ENCODE data around the gene FAS. TPM values are rescaled to one million over a fixed set of nuclear protein-coding genes. Genes with fewer than 3 reads are reported as not detected.
"Not testable (repeated sequence)": the region's sequence is repeated elsewhere in the genome, so short reads cannot be mapped to it uniquely, and the experiment has no call there.

FAS gene
- total RNA-seq, 1 donor, result 53.3 TPM

- Histone ChIP-seq H3K9me3 (ENCODE audit: low read depth, low read length) (no peaks in the 10 kb centered on the region), H3K27me3 (ENCODE audit: insufficient read depth, low read length) (no peaks in the 10 kb centered on the region), H3K4me3 (ENCODE audit: low read length) (no peak overlapping the region), H3K4me1 (ENCODE audit: insufficient read depth, low read length) (peaks cover 39% of the 10 kb centered on the region)
Observed at GRCh38 chr10:88995156-88995876, 4.7 kb downstream of the FAS start.

GRCh38 chr10:88996927-88997326 lies 6.3 kb downstream of the FAS start:
- no peaks in the 10 kb centered on the region for H3K9me3 ChIP-seq (ENCODE audit: low read depth, low read length)
- no peaks in the 10 kb centered on the region for H3K27me3 ChIP-seq (ENCODE audit: insufficient read depth, low read length)
- H3K4me1 ChIP-seq (ENCODE audit: insufficient read depth, low read length), result peaks cover 51% of the 10 kb centered on the region
- H3K4me3 ChIP-seq (ENCODE audit: low read length), result no peak overlapping the region

- H3K9me3 ChIP-seq (ENCODE audit: low read depth, low read length), result no peaks in the 10 kb centered on the region
- no peaks in the 10 kb centered on the region for H3K27me3 ChIP-seq (ENCODE audit: insufficient read depth, low read length)
- no peak overlapping the region for H3K4me3 ChIP-seq (ENCODE audit: low read length)
- peaks cover 36% of the 10 kb centered on the region for H3K4me1 ChIP-seq (ENCODE audit: insufficient read depth, low read length)
Observed at GRCh38 chr10:88999625-89000024, 9.0 kb downstream of the FAS start.

DNA sequence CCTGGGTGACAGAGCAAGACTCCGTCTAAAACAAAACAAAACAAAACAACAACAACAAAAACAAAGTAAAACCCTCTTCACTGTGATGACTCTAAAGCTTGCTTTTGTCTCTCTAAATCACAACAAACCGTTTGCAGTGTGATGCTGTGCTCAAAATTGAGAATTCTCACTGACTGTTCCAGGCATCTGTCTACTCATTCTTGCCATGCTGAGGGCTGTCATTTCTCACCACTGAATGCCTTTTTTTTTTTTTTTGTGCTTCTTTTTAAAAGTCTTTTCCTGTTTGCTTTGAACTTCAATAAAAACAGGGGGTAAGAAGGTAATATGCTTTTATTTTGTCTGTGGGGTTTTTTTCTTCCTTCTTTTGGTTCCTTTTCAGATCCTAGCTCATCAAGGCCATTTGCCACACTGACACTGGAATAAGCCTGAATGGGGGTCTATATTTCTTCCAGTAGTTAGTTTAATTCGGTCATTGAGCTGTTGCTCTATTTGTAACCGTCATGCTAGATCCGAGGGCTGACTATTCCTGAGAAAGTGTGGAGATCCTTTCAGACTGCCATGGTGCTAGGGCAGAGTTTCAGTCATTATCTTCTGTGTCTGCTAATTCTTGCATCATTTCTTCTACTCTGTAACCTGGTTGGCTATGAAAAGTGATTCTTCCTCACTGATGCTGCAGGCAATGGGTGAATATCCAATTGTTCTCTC lies 10.6 kb downstream of the FAS start:
- H3K4me3 ChIP-seq (ENCODE audit: low read length), result no peak overlapping the region
- no peaks in the 10 kb centered on the region for H3K27me3 ChIP-seq (ENCODE audit: insufficient read depth, low read length)
- no peaks in the 10 kb centered on the region for H3K9me3 ChIP-seq (ENCODE audit: low read depth, low read length)
- H3K4me1 ChIP-seq (ENCODE audit: insufficient read depth, low read length), result peaks cover 28% of the 10 kb centered on the region

DNA sequence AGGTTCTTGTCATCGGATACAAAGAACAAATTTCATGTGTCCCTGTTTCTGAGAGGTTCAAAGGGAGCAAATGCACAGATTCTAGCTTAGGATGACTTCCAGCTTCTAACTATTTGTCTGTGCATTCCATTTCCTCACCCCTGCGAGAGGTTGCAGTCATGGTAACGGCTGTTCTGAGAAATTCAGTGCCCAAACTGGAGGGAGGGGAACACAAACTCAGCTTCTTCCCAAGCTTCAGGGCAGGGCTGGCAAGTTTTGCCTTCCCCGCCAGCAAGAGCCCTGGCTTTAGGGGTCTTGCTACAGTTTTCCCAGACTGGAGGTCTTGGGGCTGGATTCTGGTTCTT lies 11.1 kb downstream of the FAS start:
- no peak overlapping the region for H3K4me3 ChIP-seq (ENCODE audit: low read length)
- H3K4me1 ChIP-seq (ENCODE audit: insufficient read depth, low read length), result peaks cover 26% of the 10 kb centered on the region
- H3K9me3 ChIP-seq (ENCODE audit: low read depth, low read length), result no peaks in the 10 kb centered on the region
- H3K27me3 ChIP-seq (ENCODE audit: insufficient read depth, low read length), result no peaks in the 10 kb centered on the region

GRCh38 chr10:89002226-89002978 lies 11.8 kb downstream of the FAS start:
- H3K4me1 ChIP-seq (ENCODE audit: insufficient read depth, low read length), result peaks cover 20% of the 10 kb centered on the region

DNA sequence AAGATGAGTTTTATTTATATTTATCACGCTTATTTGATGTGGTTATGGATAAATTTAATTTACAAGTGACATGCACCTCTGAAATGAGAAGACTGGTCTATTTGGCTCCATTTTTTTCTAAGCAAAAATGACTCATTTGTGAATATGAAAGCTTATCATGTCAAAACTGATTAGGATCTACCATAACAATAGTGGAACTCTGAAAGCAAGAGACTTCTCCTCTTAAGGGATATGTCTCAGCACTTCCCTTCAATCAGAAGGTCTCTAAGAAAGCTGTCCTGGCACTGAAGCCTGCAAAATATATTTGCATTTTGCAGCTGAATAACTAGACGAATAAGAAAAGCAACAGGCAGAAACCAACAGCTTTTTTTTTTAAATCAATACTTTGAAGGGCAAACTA lies 12.7 kb downstream of the FAS start:
- peaks cover 20% of the 10 kb centered on the region for H3K4me1 ChIP-seq (ENCODE audit: insufficient read depth, low read length)
- no peak overlapping the region for H3K4me3 ChIP-seq (ENCODE audit: low read length)
- H3K27me3 ChIP-seq (ENCODE audit: insufficient read depth, low read length), result no peaks in the 10 kb centered on the region
- H3K9me3 ChIP-seq (ENCODE audit: low read depth, low read length), result no peaks in the 10 kb centered on the region

More at GRCh38 chr10:89002226-89002978, 11.8 kb downstream of the FAS start:
- Histone ChIP-seq H3K27me3 (ENCODE audit: insufficient read depth, low read length) (no peaks in the 10 kb centered on the region), H3K9me3 (ENCODE audit: low read depth, low read length) (no peaks in the 10 kb centered on the region), H3K4me3 (ENCODE audit: low read length) (no peak overlapping the region)

DNA sequence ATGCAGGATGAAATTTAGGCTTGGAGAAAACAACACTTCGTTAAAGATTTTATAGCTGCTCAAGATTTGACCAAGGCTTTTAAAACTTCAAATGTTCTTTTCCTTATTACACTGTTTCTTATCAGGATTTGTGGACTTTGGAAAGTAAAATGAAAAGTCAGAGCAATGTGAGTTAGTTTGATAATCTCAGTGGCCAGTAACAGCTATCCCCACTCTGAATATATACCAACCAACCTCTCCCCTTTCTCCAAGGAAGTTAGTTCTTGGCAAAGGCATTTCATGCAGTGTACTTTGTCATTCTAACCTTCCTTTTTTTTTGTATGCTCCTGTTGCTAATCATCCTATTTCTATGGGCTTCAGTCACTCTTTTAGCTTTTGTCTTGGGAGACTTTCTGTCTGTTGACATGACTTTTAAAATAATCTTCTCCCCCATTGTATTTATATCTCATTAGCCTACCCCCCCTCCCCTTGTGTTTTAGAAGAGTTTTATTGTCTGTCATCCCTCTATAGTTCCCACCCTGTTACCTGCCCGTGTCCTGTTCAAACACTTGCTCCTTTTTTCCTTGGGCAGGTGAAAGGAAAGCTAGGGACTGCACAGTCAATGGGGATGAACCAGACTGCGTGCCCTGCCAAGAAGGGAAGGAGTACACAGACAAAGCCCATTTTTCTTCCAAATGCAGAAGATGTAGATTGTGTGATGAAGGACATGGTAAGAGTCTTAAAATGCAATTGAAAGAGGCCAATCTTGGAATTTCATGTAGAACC lies 16.7 kb downstream of the FAS start:
- H3K4me3 ChIP-seq (ENCODE audit: low read length), result no peak overlapping the region
- H3K27me3 ChIP-seq (ENCODE audit: insufficient read depth, low read length), result no peaks in the 10 kb centered on the region
- H3K4me1 ChIP-seq (ENCODE audit: insufficient read depth, low read length), result peaks cover 4% of the 10 kb centered on the region
- no peaks in the 10 kb centered on the region for H3K9me3 ChIP-seq (ENCODE audit: low read depth, low read length)

GRCh38 chr10:89018700-89019346 lies 28.2 kb downstream of the FAS start:
- not testable (repeated sequence) for H3K27me3 ChIP-seq (ENCODE audit: insufficient read depth, low read length); H3K4me3 ChIP-seq (ENCODE audit: low read length); H3K9me3 ChIP-seq (ENCODE audit: low read depth, low read length); H3K4me1 ChIP-seq (ENCODE audit: insufficient read depth, low read length)

DNA sequence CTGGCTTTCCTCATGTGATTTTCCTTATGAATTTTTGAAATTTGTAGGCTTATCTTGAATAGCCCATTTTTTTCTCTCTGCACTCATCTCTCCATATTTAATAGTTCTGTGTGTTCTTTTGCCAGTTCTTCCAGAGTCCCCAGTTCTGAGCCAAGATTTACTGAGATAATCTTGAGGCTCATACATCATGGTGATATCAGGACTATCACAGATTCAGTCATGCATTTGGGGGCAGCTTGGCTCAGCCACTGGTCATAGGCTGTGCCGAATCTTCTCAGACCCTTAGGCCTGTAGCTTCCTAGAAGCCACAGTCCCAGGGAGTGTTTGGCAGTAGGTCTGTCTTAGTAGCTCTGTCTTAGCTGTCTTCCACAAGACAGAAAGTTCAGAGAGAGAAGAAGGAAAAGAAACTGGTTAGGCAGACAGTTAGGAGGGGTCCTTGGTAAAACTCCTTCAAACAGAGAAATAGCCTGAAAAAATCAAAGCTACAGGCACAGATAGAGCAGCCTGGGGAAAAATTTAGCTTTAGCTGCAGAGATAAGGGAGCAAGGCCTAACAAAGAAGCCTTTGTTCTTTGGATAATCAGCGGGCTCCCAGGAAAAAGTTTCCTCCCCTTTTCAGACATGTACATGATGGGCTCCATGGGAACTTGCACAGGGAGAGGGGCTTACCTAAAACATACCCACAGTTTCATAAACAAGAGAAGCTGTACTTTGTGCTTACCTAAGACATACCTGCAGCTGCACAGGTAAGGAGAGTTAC lies 29.1 kb downstream of the FAS start:
- Histone ChIP-seq H3K4me1 (ENCODE audit: insufficient read depth, low read length) (no peaks in the 10 kb centered on the region), H3K9me3 (ENCODE audit: low read depth, low read length) (no peaks in the 10 kb centered on the region), H3K4me3 (ENCODE audit: low read length) (no peak overlapping the region), H3K27me3 (ENCODE audit: insufficient read depth, low read length) (no peaks in the 10 kb centered on the region)

GRCh38 chr10:89021526-89021925 lies 30.9 kb downstream of the FAS start:
- not testable (repeated sequence) for H3K4me1 ChIP-seq (ENCODE audit: insufficient read depth, low read length); H3K27me3 ChIP-seq (ENCODE audit: insufficient read depth, low read length); H3K4me3 ChIP-seq (ENCODE audit: low read length); H3K9me3 ChIP-seq (ENCODE audit: low read depth, low read length)

DNA sequence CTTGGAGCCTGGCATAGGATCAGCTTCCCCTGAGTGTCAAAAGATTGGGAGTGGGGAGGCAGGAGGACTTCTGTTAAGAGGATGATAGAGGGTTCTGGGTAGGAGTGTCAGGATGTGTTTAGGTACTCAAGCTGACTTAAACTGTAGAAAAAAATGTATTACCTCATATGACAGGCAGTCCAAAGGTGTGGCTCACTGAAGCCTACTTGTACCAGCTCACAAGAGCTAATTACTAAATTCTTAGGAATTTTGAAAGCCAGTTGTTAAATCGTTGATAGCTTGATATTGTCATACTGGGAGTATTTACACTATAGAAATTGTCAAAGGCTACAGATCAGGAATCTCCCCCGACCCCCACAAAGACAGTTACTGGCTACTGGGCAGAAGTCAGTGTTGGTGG lies 32.1 kb downstream of the FAS start:
- H3K27me3 ChIP-seq (ENCODE audit: insufficient read depth, low read length), result no peaks in the 10 kb centered on the region
- H3K9me3 ChIP-seq (ENCODE audit: low read depth, low read length), result no peaks in the 10 kb centered on the region
- H3K4me3 ChIP-seq (ENCODE audit: low read length), result no peak overlapping the region
- no peaks in the 10 kb centered on the region for H3K4me1 ChIP-seq (ENCODE audit: insufficient read depth, low read length)

GRCh38 chr10:89025453-89025852 lies 34.9 kb downstream of the FAS start:
- no peaks in the 10 kb centered on the region for H3K27me3 ChIP-seq (ENCODE audit: insufficient read depth, low read length)
- no peaks in the 10 kb centered on the region for H3K9me3 ChIP-seq (ENCODE audit: low read depth, low read length)
- no peak overlapping the region for H3K4me3 ChIP-seq (ENCODE audit: low read length)
- peaks cover 5% of the 10 kb centered on the region for H3K4me1 ChIP-seq (ENCODE audit: insufficient read depth, low read length)

- H3K4me3 ChIP-seq (ENCODE audit: low read length), result no peak overlapping the region
- H3K27me3 ChIP-seq (ENCODE audit: insufficient read depth, low read length), result no peaks in the 10 kb centered on the region
- H3K9me3 ChIP-seq (ENCODE audit: low read depth, low read length), result no peaks in the 10 kb centered on the region
- H3K4me1 ChIP-seq (ENCODE audit: insufficient read depth, low read length), result peaks cover 32% of the 10 kb centered on the region
Observed at GRCh38 chr10:89029181-89029580, 38.6 kb downstream of the FAS start.
